Measurements from ENCODE around the gene CCR6.

CCR6 gene

GRCh38 chr6:167098825-167099225, 24.1 kb upstream of the CCR6 start:
- Histone ChIP-seq H3K79me2 (ENCODE audit: control insufficient read depth, insufficient read depth, low read length, unreplicated experiment) (no peaks in the 10 kb centered on the region), H2AFZ (ENCODE audit: low read length, unreplicated experiment) (no peak overlapping the region), H3K4me1 (ENCODE audit: control insufficient read depth, insufficient read depth, low read length, unreplicated experiment) (no peaks in the 10 kb centered on the region), H3K27me3 (ENCODE audit: insufficient read depth, low read length) (no peaks in the 10 kb centered on the region), H3K4me3 (ENCODE audit: low read depth, low read length) (no peak overlapping the region), H3K27ac (ENCODE audit: low read depth, low read length) (no peak overlapping the region), H3K36me3 (ENCODE audit: insufficient read depth, low read length) (no peaks in the 10 kb centered on the region)

GRCh38 chr6:167099707-167100106, 23.2 kb upstream of the CCR6 start:
- H3K36me3 ChIP-seq (ENCODE audit: insufficient read depth, low read length), result no peaks in the 10 kb centered on the region
- H3K27ac ChIP-seq (ENCODE audit: low read depth, low read length), result no peak overlapping the region
- no peaks in the 10 kb centered on the region for H3K79me2 ChIP-seq (ENCODE audit: control insufficient read depth, insufficient read depth, low read length, unreplicated experiment)
- no peak overlapping the region for H2AFZ ChIP-seq (ENCODE audit: low read length, unreplicated experiment)
- no peaks in the 10 kb centered on the region for H3K27me3 ChIP-seq (ENCODE audit: insufficient read depth, low read length)
- H3K4me3 ChIP-seq (ENCODE audit: low read depth, low read length), result no peak overlapping the region
- H3K4me1 ChIP-seq (ENCODE audit: control insufficient read depth, insufficient read depth, low read length, unreplicated experiment), result no peaks in the 10 kb centered on the region

- Histone ChIP-seq H3K79me2 (ENCODE audit: control insufficient read depth, insufficient read depth, low read length, unreplicated experiment) (no peaks in the 10 kb centered on the region), H3K4me3 (ENCODE audit: low read depth, low read length) (no peak overlapping the region), H3K4me1 (ENCODE audit: control insufficient read depth, insufficient read depth, low read length, unreplicated experiment) (no peaks in the 10 kb centered on the region), H2AFZ (ENCODE audit: low read length, unreplicated experiment) (no peak overlapping the region), H3K27me3 (ENCODE audit: insufficient read depth, low read length) (no peaks in the 10 kb centered on the region), H3K36me3 (ENCODE audit: insufficient read depth, low read length) (no peaks in the 10 kb centered on the region), H3K27ac (ENCODE audit: low read depth, low read length) (no peak overlapping the region)
Observed at GRCh38 chr6:167100241-167100674, 22.6 kb upstream of the CCR6 start.

- no peak overlapping the region for H3K27ac ChIP-seq (ENCODE audit: low read depth, low read length)
Observed at GRCh38 chr6:167102318-167102717, 20.6 kb upstream of the CCR6 start.

GRCh38 chr6:167103041-167103891, 19.6 kb upstream of the CCR6 start:
- H2AFZ ChIP-seq (ENCODE audit: low read length, unreplicated experiment), result no peak overlapping the region
- H3K79me2 ChIP-seq (ENCODE audit: control insufficient read depth, insufficient read depth, low read length, unreplicated experiment), result no peaks in the 10 kb centered on the region
- H3K27ac ChIP-seq (ENCODE audit: low read depth, low read length), result no peak overlapping the region
- no peaks in the 10 kb centered on the region for H3K27me3 ChIP-seq (ENCODE audit: insufficient read depth, low read length)
- H3K4me3 ChIP-seq (ENCODE audit: low read depth, low read length), result no peak overlapping the region
- H3K36me3 ChIP-seq (ENCODE audit: insufficient read depth, low read length), result no peaks in the 10 kb centered on the region
- no peaks in the 10 kb centered on the region for H3K4me1 ChIP-seq (ENCODE audit: control insufficient read depth, insufficient read depth, low read length, unreplicated experiment)

More at GRCh38 chr6:167102318-167102717, 20.6 kb upstream of the CCR6 start:
- H3K36me3 ChIP-seq (ENCODE audit: insufficient read depth, low read length), result no peaks in the 10 kb centered on the region
- H3K27me3 ChIP-seq (ENCODE audit: insufficient read depth, low read length), result no peaks in the 10 kb centered on the region
- H3K4me1 ChIP-seq (ENCODE audit: control insufficient read depth, insufficient read depth, low read length, unreplicated experiment), result no peaks in the 10 kb centered on the region
- H3K79me2 ChIP-seq (ENCODE audit: control insufficient read depth, insufficient read depth, low read length, unreplicated experiment), result no peaks in the 10 kb centered on the region
- no peak overlapping the region for H2AFZ ChIP-seq (ENCODE audit: low read length, unreplicated experiment)
- no peak overlapping the region for H3K4me3 ChIP-seq (ENCODE audit: low read depth, low read length)

GRCh38 chr6:167104388-167104787, 18.5 kb upstream of the CCR6 start:
- no peaks in the 10 kb centered on the region for H3K27me3 ChIP-seq (ENCODE audit: insufficient read depth, low read length)
- H3K36me3 ChIP-seq (ENCODE audit: insufficient read depth, low read length), result no peaks in the 10 kb centered on the region
- no peaks in the 10 kb centered on the region for H3K4me1 ChIP-seq (ENCODE audit: control insufficient read depth, insufficient read depth, low read length, unreplicated experiment)
- no peak overlapping the region for H3K4me3 ChIP-seq (ENCODE audit: low read depth, low read length)
- no peaks in the 10 kb centered on the region for H3K79me2 ChIP-seq (ENCODE audit: control insufficient read depth, insufficient read depth, low read length, unreplicated experiment)
- no peak overlapping the region for H2AFZ ChIP-seq (ENCODE audit: low read length, unreplicated experiment)
- H3K27ac ChIP-seq (ENCODE audit: low read depth, low read length), result no peak overlapping the region

- no peak overlapping the region for H3K27ac ChIP-seq (ENCODE audit: low read depth, low read length)
- no peaks in the 10 kb centered on the region for H3K79me2 ChIP-seq (ENCODE audit: control insufficient read depth, insufficient read depth, low read length, unreplicated experiment)
- no peaks in the 10 kb centered on the region for H3K4me1 ChIP-seq (ENCODE audit: control insufficient read depth, insufficient read depth, low read length, unreplicated experiment)
- no peak overlapping the region for H3K4me3 ChIP-seq (ENCODE audit: low read depth, low read length)
- no peak overlapping the region for H2AFZ ChIP-seq (ENCODE audit: low read length, unreplicated experiment)
- H3K27me3 ChIP-seq (ENCODE audit: insufficient read depth, low read length), result no peaks in the 10 kb centered on the region
- H3K36me3 ChIP-seq (ENCODE audit: insufficient read depth, low read length), result no peaks in the 10 kb centered on the region
Observed at GRCh38 chr6:167105060-167105459, 17.8 kb upstream of the CCR6 start.

- H3K4me3 ChIP-seq (ENCODE audit: low read depth, low read length), result no peak overlapping the region
- H3K4me1 ChIP-seq (ENCODE audit: control insufficient read depth, insufficient read depth, low read length, unreplicated experiment), result no peaks in the 10 kb centered on the region
- no peaks in the 10 kb centered on the region for H3K36me3 ChIP-seq (ENCODE audit: insufficient read depth, low read length)
- no peaks in the 10 kb centered on the region for H3K27me3 ChIP-seq (ENCODE audit: insufficient read depth, low read length)
- no peak overlapping the region for H3K27ac ChIP-seq (ENCODE audit: low read depth, low read length)
- H2AFZ ChIP-seq (ENCODE audit: low read length, unreplicated experiment), result no peak overlapping the region
- no peaks in the 10 kb centered on the region for H3K79me2 ChIP-seq (ENCODE audit: control insufficient read depth, insufficient read depth, low read length, unreplicated experiment)
Observed at GRCh38 chr6:167106406-167106805, 16.5 kb upstream of the CCR6 start.

GRCh38 chr6:167107787-167108186, 15.1 kb upstream of the CCR6 start:
- no peak overlapping the region for H3K4me3 ChIP-seq (ENCODE audit: low read depth, low read length)
- no peak overlapping the region for H2AFZ ChIP-seq (ENCODE audit: low read length, unreplicated experiment)
- H3K27me3 ChIP-seq (ENCODE audit: insufficient read depth, low read length), result no peaks in the 10 kb centered on the region
- H3K4me1 ChIP-seq (ENCODE audit: control insufficient read depth, insufficient read depth, low read length, unreplicated experiment), result no peaks in the 10 kb centered on the region
- H3K36me3 ChIP-seq (ENCODE audit: insufficient read depth, low read length), result no peaks in the 10 kb centered on the region
- H3K79me2 ChIP-seq (ENCODE audit: control insufficient read depth, insufficient read depth, low read length, unreplicated experiment), result no peaks in the 10 kb centered on the region
- H3K27ac ChIP-seq (ENCODE audit: low read depth, low read length), result no peak overlapping the region

GRCh38 chr6:167108278-167108677, 14.6 kb upstream of the CCR6 start:
- no peaks in the 10 kb centered on the region for H3K36me3 ChIP-seq (ENCODE audit: insufficient read depth, low read length)
- H3K27me3 ChIP-seq (ENCODE audit: insufficient read depth, low read length), result no peaks in the 10 kb centered on the region
- no peak overlapping the region for H3K27ac ChIP-seq (ENCODE audit: low read depth, low read length)
- no peak overlapping the region for H3K4me3 ChIP-seq (ENCODE audit: low read depth, low read length)
- no peak overlapping the region for H2AFZ ChIP-seq (ENCODE audit: low read length, unreplicated experiment)
- H3K79me2 ChIP-seq (ENCODE audit: control insufficient read depth, insufficient read depth, low read length, unreplicated experiment), result no peaks in the 10 kb centered on the region
- H3K4me1 ChIP-seq (ENCODE audit: control insufficient read depth, insufficient read depth, low read length, unreplicated experiment), result no peaks in the 10 kb centered on the region

- Histone ChIP-seq H3K36me3 (ENCODE audit: insufficient read depth, low read length) (no peaks in the 10 kb centered on the region), H3K27ac (ENCODE audit: low read depth, low read length) (no peak overlapping the region), H3K27me3 (ENCODE audit: insufficient read depth, low read length) (no peaks in the 10 kb centered on the region), H3K4me3 (ENCODE audit: low read depth, low read length) (no peak overlapping the region), H2AFZ (ENCODE audit: low read length, unreplicated experiment) (no peak overlapping the region), H3K4me1 (ENCODE audit: control insufficient read depth, insufficient read depth, low read length, unreplicated experiment) (no peaks in the 10 kb centered on the region), H3K79me2 (ENCODE audit: control insufficient read depth, insufficient read depth, low read length, unreplicated experiment) (no peaks in the 10 kb centered on the region)
Observed at GRCh38 chr6:167109651-167110050, 13.2 kb upstream of the CCR6 start.
